GM18520 (cell line): ENCODE measurements around the gene PPAN.
A peak's percentile ranks its signal among the peaks of the same experiment; 100 is the strongest.

Source experiments
- ATAC-seq: cut with Tn5 transposase; IDR thresholded peaks from one replicate; pipeline ENCODE4 v1.9.1; 2021; ENCODE audit not compliant: unreplicated experiment

The PPAN gene

GRCh38 chr19:10091895-10092641, 14.1 kb upstream of the PPAN start:
- ATAC-seq, result no peak

GRCh38 chr19:10092648-10093294, 13.4 kb upstream of the PPAN start:
- ATAC-seq, result no peak

GRCh38 chr19:10093295-10094186, 12.6 kb upstream of the PPAN start:
- no peak for ATAC-seq

- ATAC-seq, result no peak
Observed at GRCh38 chr19:10095622-10095947, 10.6 kb upstream of the PPAN start.

GRCh38 chr19:10095948-10096614, 10.1 kb upstream of the PPAN start:
- ATAC-seq, result peak; percentile 79

GRCh38 chr19:10096615-10096963, 9.6 kb upstream of the PPAN start:
- no peak for ATAC-seq

GRCh38 chr19:10100163-10100785, 5.9 kb upstream of the PPAN start:
- ATAC-seq, result no peak

- peak; percentile 18 for ATAC-seq
Observed at GRCh38 chr19:10102787-10103236, 3.4 kb upstream of the PPAN start.

- ATAC-seq, result no peak
Observed at GRCh38 chr19:10104130-10104513, 2.0 kb upstream of the PPAN start.

- peak; percentile 33 for ATAC-seq
Observed at GRCh38 chr19:10104665-10105508, 1.3 kb upstream of the PPAN start.

GRCh38 chr19:10105509-10106099, 558 bp upstream of the PPAN start:
- no peak for ATAC-seq

GRCh38 chr19:10107254-10107653, 1.1 kb downstream of the PPAN start:
- ATAC-seq, result no peak

GRCh38 chr19:10107817-10108367, 1.7 kb downstream of the PPAN start:
- ATAC-seq, result no peak

- ATAC-seq, result no peak
Observed at GRCh38 chr19:10109528-10109927, 3.4 kb downstream of the PPAN start.

GRCh38 chr19:10110076-10110971, 4.2 kb downstream of the PPAN start:
- ATAC-seq, result no peak

- no peak for ATAC-seq
Observed at GRCh38 chr19:10110972-10111317, 4.8 kb downstream of the PPAN start.

- ATAC-seq, result no peak
Observed at GRCh38 chr19:10111405-10111811, 5.2 kb downstream of the PPAN start, which contains the start of gene P2RY11. TSS of gene P2RY11 (plus strand) at chr19:10111693. CDS start at chr19:10111722, 29 bp downstream.

GRCh38 chr19:10112037-10112761, 6.0 kb downstream of the PPAN start:
- ATAC-seq, result no peak
